DND-41 (cell line): ENCODE data around the gene KMT5B.

ENCODE experiments used
- ATAC-seq: fragments of 200-7000 bp; cut with Tn5 transposase; 3 replicates; pipeline ENCODE4 v1.9.1; 2021; ENCODE audit warnings: low read depth; ENCODE audit not compliant: insufficient read depth
- DNase-seq: peaks from one replicate; pipeline ENCODE4 v3.0.0-alpha.2; 2020
- H2AFZ ChIP-seq: 2 replicates; pipeline ENCODE4 v1.6.0; 2012; ENCODE audit warnings: low read depth, low read length
- H3K27ac ChIP-seq: 2 replicates; pipeline ENCODE4 v1.5.1; 2012; ENCODE audit warnings: low read length, inconsistent platforms
- H3K27me3 ChIP-seq: fragments of 200-600 bp; sonication (generic); 2 replicates; pipeline ENCODE4 v1.6.0; 2012; ENCODE audit warnings: low read length, mild to moderate bottlenecking, inconsistent platforms; ENCODE audit not compliant: insufficient read depth, poor library complexity
- H3K36me3 ChIP-seq: 2 replicates; pipeline ENCODE4 v1.5.1; 2012; ENCODE audit warnings: low read length, inconsistent platforms; ENCODE audit not compliant: insufficient read depth
- H3K4me1 ChIP-seq: 2 replicates; pipeline ENCODE4 v1.5.1; 2012; ENCODE audit warnings: mild to moderate bottlenecking, low read length; ENCODE audit not compliant: insufficient read depth
- H3K4me2 ChIP-seq: 2 replicates; pipeline ENCODE4 v1.6.0; 2012; ENCODE audit warnings: mild to moderate bottlenecking, moderate library complexity, low read length, inconsistent platforms; ENCODE audit not compliant: insufficient read depth
- H3K4me3 ChIP-seq, 2 experiments: fragments of 200-600 bp in 1 of 2; shearing (Covaris generic) in 1 of 2; 2 replicates each; pipeline ENCODE4 v1.5.1; 2012 to 2016; ENCODE audit warnings: inconsistent platforms in 2 of 2, low read length in 2 of 2, mild to moderate bottlenecking in 2 of 2, low read depth in 1 of 2, moderate library complexity in 1 of 2
- H3K79me2 ChIP-seq: 2 replicates; pipeline ENCODE4 v1.6.0; 2012; ENCODE audit warnings: low read length, inconsistent platforms; ENCODE audit not compliant: insufficient read depth
- H3K9ac ChIP-seq: 2 replicates; pipeline ENCODE4 v1.6.0; 2012; ENCODE audit warnings: low read depth, mild to moderate bottlenecking, inconsistent platforms, low read length, moderate library complexity
- H3K9me3 ChIP-seq: 2 replicates; pipeline ENCODE4 v1.5.1; 2012; ENCODE audit warnings: low read length, moderate library complexity, mild to moderate bottlenecking, inconsistent platforms; ENCODE audit not compliant: insufficient read depth, severe bottlenecking
- H4K20me1 ChIP-seq: 2 replicates; pipeline ENCODE4 v1.6.0; 2012; ENCODE audit warnings: low read length; ENCODE audit not compliant: insufficient read depth
- CTCF ChIP-seq: IDR thresholded peaks from 2 replicates; pipeline ENCODE4 v1.5.1; 2012; ENCODE audit warnings: borderline replicate concordance, low read length, moderate library complexity, mild to moderate bottlenecking; ENCODE audit not compliant: poor library complexity, severe bottlenecking; ENCODE audit errors: extremely low read depth
- EZH2 ChIP-seq: IDR thresholded peaks from 3 replicates; pipeline ENCODE4 v1.6.1; 2012; ENCODE audit warnings: borderline replicate concordance, low read depth, mild to moderate bottlenecking, moderate library complexity, low read length, inconsistent platforms; ENCODE audit not compliant: severe bottlenecking

The KMT5B gene

GRCh38 chr11:68200639-68201038, 12.5 kb downstream of the KMT5B start:
- no peak overlapping the region for H3K4me2 ChIP-seq
- DNase-seq: no peak
- H3K79me2 ChIP-seq: peaks cover 99% of the 10 kb centered on the region
- peaks cover 90% of the 10 kb centered on the region for H4K20me1 ChIP-seq
- H3K27ac ChIP-seq: no peak overlapping the region
- H3K9me3 ChIP-seq: no peaks in the 10 kb centered on the region
- H3K4me3 ChIP-seq: no peak overlapping the region
- H2AFZ ChIP-seq: no peak overlapping the region
- no peaks in the 10 kb centered on the region for H3K27me3 ChIP-seq
- H3K4me1 ChIP-seq: no peaks in the 10 kb centered on the region
- TF ChIP-seq CTCF: no peak
- TF ChIP-seq EZH2: no peak
- H3K9ac ChIP-seq: no peak overlapping the region
- ATAC-seq: no peak
- H3K36me3 ChIP-seq: no peaks in the 10 kb centered on the region

GRCh38 chr11:68199295-68199987, 13.7 kb downstream of the KMT5B start:
- H2AFZ ChIP-seq: no peak overlapping the region
- H3K9me3 ChIP-seq: no peaks in the 10 kb centered on the region
- H3K27ac ChIP-seq: no peak overlapping the region
- no peak overlapping the region for H3K4me2 ChIP-seq
- H4K20me1 ChIP-seq: peaks cover 88% of the 10 kb centered on the region
- H3K9ac ChIP-seq: no peak overlapping the region
- H3K4me3 ChIP-seq: no peak overlapping the region
- H3K4me1 ChIP-seq: no peaks in the 10 kb centered on the region
- TF ChIP-seq CTCF: no peak
- TF ChIP-seq EZH2: no peak
- no peaks in the 10 kb centered on the region for H3K36me3 ChIP-seq
- ATAC-seq (no peak), DNase-seq (no peak)
- no peaks in the 10 kb centered on the region for H3K27me3 ChIP-seq
- H3K79me2 ChIP-seq: peaks cover 99% of the 10 kb centered on the region

- Histone ChIP-seq H3K4me2 (no peak overlapping the region), H3K4me1 (no peaks in the 10 kb centered on the region), H3K9me3 (no peaks in the 10 kb centered on the region), H3K4me3 (no peak overlapping the region), H3K79me2 (peaks cover 100% of the 10 kb centered on the region), H3K36me3 (no peaks in the 10 kb centered on the region), H3K27me3 (no peaks in the 10 kb centered on the region), H2AFZ (no peak overlapping the region), H3K27ac (no peak overlapping the region), H3K9ac (no peak overlapping the region), H4K20me1 (peaks cover 82% of the 10 kb centered on the region)
- ATAC-seq (no peak), DNase-seq (no peak)
- no peak for TF ChIP-seq EZH2
Measured at GRCh38 chr11:68196219-68196618, 16.9 kb downstream of the KMT5B start.

- no peaks in the 10 kb centered on the region for H3K9me3 ChIP-seq
- TF ChIP-seq EZH2 (no peak), CTCF (no peak)
- ATAC-seq (no peak), DNase-seq (no peak)
- no peaks in the 10 kb centered on the region for H3K27me3 ChIP-seq
- peaks cover 100% of the 10 kb centered on the region for H3K79me2 ChIP-seq
- no peaks in the 10 kb centered on the region for H3K4me1 ChIP-seq
- no peaks in the 10 kb centered on the region for H3K36me3 ChIP-seq
- no peak overlapping the region for H2AFZ ChIP-seq
- H4K20me1 ChIP-seq: peaks cover 80% of the 10 kb centered on the region
- H3K4me2 ChIP-seq: no peak overlapping the region
- H3K27ac ChIP-seq: no peak overlapping the region
- H3K9ac ChIP-seq: no peak overlapping the region
- H3K4me3 ChIP-seq: no peak overlapping the region
Measured at GRCh38 chr11:68194675-68195294, 18.3 kb downstream of the KMT5B start.
